Lower leg skin (tissue), 3 donors: ENCODE measurements around the gene THEM5.

ENCODE experiments used
- CTCF ChIP-seq, 3 donors: fragments of 450-650 bp; IDR thresholded peaks; one replicate each; pipeline ENCODE4 v1.5.1; 2016; ENCODE audit warnings: antibody characterized with exemption in 3 of 3, mild to moderate bottlenecking in 3 of 3, moderate library complexity in 2 of 3
- POLR2A ChIP-seq, 2 donors: fragments of 450-650 bp; IDR thresholded peaks; one replicate each; pipeline ENCODE4 v1.6.1; 2016 to 2017; ENCODE audit warnings: antibody characterized with exemption in 2 of 2, mild to moderate bottlenecking in 1 of 2, moderate library complexity in 1 of 2

GRCh38 chr1:151840421-151840820 lies 13.1 kb downstream of the THEM5 start:
- TF ChIP-seq POLR2A (IDR thresholded peaks at IDR 0.05): no peak
- TF ChIP-seq CTCF (IDR thresholded peaks at IDR 0.05): no peak
